Mesendoderm (in vitro differentiated cells): ENCODE measurements around the gene SORCS2.

Experiments
- DNase-seq: peaks from one replicate; pipeline ENCODE4 v3.0.0; 2013
- H2AK5ac ChIP-seq: 2 replicates; pipeline ENCODE4 v1.6.1; 2013; ENCODE audit warnings: low read length, inconsistent platforms
- H2BK120ac ChIP-seq: 2 replicates; pipeline ENCODE4 v1.6.1; 2013; ENCODE audit warnings: low read depth, mild to moderate bottlenecking, low read length, moderate library complexity, mixed read lengths
- H2BK15ac ChIP-seq: replicated peaks from 2 replicates; pipeline ENCODE4 v1.6.1; 2013; ENCODE audit warnings: low read depth, mild to moderate bottlenecking, moderate library complexity
- H2BK5ac ChIP-seq: 2 replicates; pipeline ENCODE4 v1.6.1; 2013; ENCODE audit warnings: low read length, inconsistent platforms
- H3K18ac ChIP-seq: 2 replicates; pipeline ENCODE4 v1.6.1; 2013; ENCODE audit warnings: mild to moderate bottlenecking, low read length, mixed read lengths
- H3K23ac ChIP-seq: one replicate; pipeline ENCODE4 v1.6.1; 2013; ENCODE audit warnings: low read length
- H3K27ac ChIP-seq: 2 replicates; pipeline ENCODE4 v1.5.1; 2013; ENCODE audit warnings: low read depth, mild to moderate bottlenecking, inconsistent platforms, low read length, moderate library complexity
- H3K27me3 ChIP-seq: 2 replicates; pipeline ENCODE4 v1.6.1; 2013; ENCODE audit warnings: low read length, control low read depth, mild to moderate bottlenecking, inconsistent platforms; ENCODE audit not compliant: insufficient read depth, poor library complexity
- H3K36me3 ChIP-seq: 2 replicates; pipeline ENCODE4 v1.6.1; 2013; ENCODE audit warnings: low read length, inconsistent platforms; ENCODE audit not compliant: control insufficient read depth, insufficient read depth
- H3K4ac ChIP-seq: one replicate; pipeline ENCODE4 v1.6.1; 2013; ENCODE audit warnings: low read depth, mild to moderate bottlenecking, low read length, moderate library complexity
- H3K4me1 ChIP-seq: 2 replicates; pipeline ENCODE4 v1.6.1; 2013; ENCODE audit warnings: low read depth, low read length, inconsistent platforms; ENCODE audit not compliant: control insufficient read depth
- H3K4me2 ChIP-seq: 2 replicates; pipeline ENCODE4 v1.6.1; 2013; ENCODE audit warnings: low read length
- H3K4me3 ChIP-seq: 2 replicates; pipeline ENCODE4 v1.5.1; 2013; ENCODE audit warnings: mild to moderate bottlenecking, low read length
- H3K56ac ChIP-seq: one replicate; pipeline ENCODE4 v1.6.1; 2013; ENCODE audit warnings: low read length
- H3K79me1 ChIP-seq: 2 replicates; pipeline ENCODE4 v1.6.1; 2013; ENCODE audit warnings: low read length, inconsistent platforms
- H3K79me2 ChIP-seq: 2 replicates; pipeline ENCODE4 v1.6.1; 2013; ENCODE audit warnings: mild to moderate bottlenecking, low read length; ENCODE audit not compliant: control insufficient read depth, insufficient read depth
- H3K9ac ChIP-seq: 2 replicates; pipeline ENCODE4 v1.6.1; 2013; ENCODE audit warnings: low read length, inconsistent platforms
- H4K5ac ChIP-seq: one replicate; pipeline ENCODE4 v1.6.1; 2013; ENCODE audit warnings: low read length
- H4K8ac ChIP-seq: one replicate; pipeline ENCODE4 v1.6.1; 2013; ENCODE audit warnings: low read depth, mild to moderate bottlenecking, control low read depth, low read length, moderate library complexity
- WGBS: extraction: QIAGEN DNeasy Blood & Tissue Kit; methylation state at CpG from one replicate; pipeline ENCODE4 v1.1.7; 2013; ENCODE audit warnings: low lambda C conversion rate, missing lambda C conversion rate; ENCODE audit not compliant: insufficient coverage; ENCODE audit errors: extremely low coverage; 5-methylcytosine and 5-hydroxymethylcytosine counted together

SORCS2 gene

GRCh38 chr4:7167706-7168105, 24.6 kb upstream of the SORCS2 start:
- Histone ChIP-seq H3K4me3 (no peak overlapping the region), H3K27me3 (no peaks in the 10 kb centered on the region), H3K79me2 (no peaks in the 10 kb centered on the region), H4K5ac (no peak overlapping the region), H2BK15ac (no peak overlapping the region), H4K8ac (no peak overlapping the region), H2AK5ac (no peak overlapping the region), H3K27ac (no peak overlapping the region), H3K18ac (no peak overlapping the region), H3K36me3 (no peaks in the 10 kb centered on the region), H3K79me1 (no peaks in the 10 kb centered on the region), H3K56ac (no peak overlapping the region), H3K23ac (no peak overlapping the region), H3K4me1 (no peaks in the 10 kb centered on the region), H2BK120ac (no peak overlapping the region), H2BK5ac (no peak overlapping the region), H3K4ac (no peak overlapping the region), H3K4me2 (no peak overlapping the region), H3K9ac (no peak overlapping the region)
- WGBS = no CpG with 5 or more reads among the region's 4 CpGs
- DNase-seq = no peak

DNA sequence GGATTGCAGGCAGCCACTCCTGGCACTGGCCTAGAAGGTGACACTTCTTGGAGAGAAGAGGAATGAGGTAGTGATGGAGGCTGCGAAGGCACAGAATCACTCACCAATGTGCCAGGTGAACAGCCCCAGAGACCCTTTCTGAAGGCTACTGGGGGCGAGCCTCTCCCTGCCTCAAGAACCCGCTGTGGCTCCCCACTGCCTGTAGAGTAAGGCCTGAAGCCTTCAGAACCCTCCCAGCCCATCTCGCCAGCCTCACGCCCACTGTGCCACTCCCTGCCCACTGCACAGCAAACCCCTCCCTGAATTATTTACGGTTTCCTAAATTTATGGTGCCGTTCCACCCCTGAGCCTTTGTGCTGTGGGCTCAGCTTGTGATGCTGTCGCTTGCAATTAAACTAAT, 24.2 kb upstream of the SORCS2 start:
- no peak overlapping the region for H3K4ac ChIP-seq
- no peak overlapping the region for H2AK5ac ChIP-seq
- H3K9ac ChIP-seq = no peak overlapping the region
- H3K56ac ChIP-seq = no peak overlapping the region
- no peak overlapping the region for H3K23ac ChIP-seq
- no peak for DNase-seq
- no peaks in the 10 kb centered on the region for H3K79me1 ChIP-seq
- no peaks in the 10 kb centered on the region for H3K4me1 ChIP-seq
- H3K79me2 ChIP-seq = no peaks in the 10 kb centered on the region
- H2BK5ac ChIP-seq = no peak overlapping the region
- H3K27me3 ChIP-seq = no peaks in the 10 kb centered on the region
- no peak overlapping the region for H2BK15ac ChIP-seq
- H3K4me2 ChIP-seq = no peak overlapping the region
- no peak overlapping the region for H4K8ac ChIP-seq
- no peak overlapping the region for H3K27ac ChIP-seq
- no peak overlapping the region for H4K5ac ChIP-seq
- H2BK120ac ChIP-seq = no peak overlapping the region
- H3K4me3 ChIP-seq = no peak overlapping the region
- no CpG with 5 or more reads among the region's 8 CpGs for WGBS
- no peak overlapping the region for H3K18ac ChIP-seq
- H3K36me3 ChIP-seq = no peaks in the 10 kb centered on the region

DNA sequence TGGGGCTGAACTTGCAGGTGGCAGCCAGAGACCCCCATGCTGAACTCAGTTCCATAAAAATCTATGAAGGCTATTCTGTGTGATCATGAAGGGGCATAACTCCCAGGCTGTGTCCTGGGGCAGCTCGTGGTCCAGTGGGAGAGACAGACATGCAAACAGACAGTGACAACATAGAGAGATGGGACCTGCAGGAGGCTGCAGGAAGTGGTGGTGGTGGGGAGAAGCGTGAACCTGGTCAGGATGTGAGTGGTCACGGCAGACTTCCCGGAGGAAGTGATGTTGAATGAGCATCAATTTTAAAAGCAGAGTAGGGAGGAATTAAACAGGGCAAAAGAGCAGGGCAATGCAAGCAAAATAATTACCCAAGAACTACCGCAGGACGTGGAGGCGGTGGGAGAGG, 23.2 kb upstream of the SORCS2 start:
- Histone ChIP-seq H3K4me3 (no peak overlapping the region), H3K27ac (no peak overlapping the region), H3K9ac (no peak overlapping the region), H3K4me1 (no peaks in the 10 kb centered on the region), H3K79me1 (no peaks in the 10 kb centered on the region), H3K27me3 (no peaks in the 10 kb centered on the region), H3K23ac (no peak overlapping the region), H3K56ac (no peak overlapping the region), H2BK15ac (no peak overlapping the region), H2BK5ac (no peak overlapping the region), H3K18ac (no peak overlapping the region), H2BK120ac (no peak overlapping the region), H2AK5ac (no peak overlapping the region), H3K79me2 (no peaks in the 10 kb centered on the region), H4K8ac (no peak overlapping the region), H3K4ac (no peak overlapping the region), H4K5ac (no peak overlapping the region), H3K4me2 (no peak overlapping the region), H3K36me3 (no peaks in the 10 kb centered on the region)
- DNase-seq = no peak
- no CpG with 5 or more reads among the region's 7 CpGs for WGBS

GRCh38 chr4:7170012-7170411, 22.3 kb upstream of the SORCS2 start:
- H3K79me1 ChIP-seq = no peaks in the 10 kb centered on the region
- H4K5ac ChIP-seq = no peak overlapping the region
- H2BK15ac ChIP-seq = no peak overlapping the region
- H2AK5ac ChIP-seq = no peak overlapping the region
- no peak overlapping the region for H3K27ac ChIP-seq
- no peak overlapping the region for H2BK5ac ChIP-seq
- H3K27me3 ChIP-seq = no peaks in the 10 kb centered on the region
- H3K9ac ChIP-seq = no peak overlapping the region
- no peak for DNase-seq
- H3K4ac ChIP-seq = no peak overlapping the region
- H2BK120ac ChIP-seq = no peak overlapping the region
- no CpG with 5 or more reads among the region's 3 CpGs for WGBS
- no peaks in the 10 kb centered on the region for H3K4me1 ChIP-seq
- H3K36me3 ChIP-seq = no peaks in the 10 kb centered on the region
- no peak overlapping the region for H3K4me3 ChIP-seq
- no peak overlapping the region for H3K18ac ChIP-seq
- no peaks in the 10 kb centered on the region for H3K79me2 ChIP-seq
- H4K8ac ChIP-seq = no peak overlapping the region
- H3K23ac ChIP-seq = no peak overlapping the region
- no peak overlapping the region for H3K56ac ChIP-seq
- H3K4me2 ChIP-seq = no peak overlapping the region

DNA sequence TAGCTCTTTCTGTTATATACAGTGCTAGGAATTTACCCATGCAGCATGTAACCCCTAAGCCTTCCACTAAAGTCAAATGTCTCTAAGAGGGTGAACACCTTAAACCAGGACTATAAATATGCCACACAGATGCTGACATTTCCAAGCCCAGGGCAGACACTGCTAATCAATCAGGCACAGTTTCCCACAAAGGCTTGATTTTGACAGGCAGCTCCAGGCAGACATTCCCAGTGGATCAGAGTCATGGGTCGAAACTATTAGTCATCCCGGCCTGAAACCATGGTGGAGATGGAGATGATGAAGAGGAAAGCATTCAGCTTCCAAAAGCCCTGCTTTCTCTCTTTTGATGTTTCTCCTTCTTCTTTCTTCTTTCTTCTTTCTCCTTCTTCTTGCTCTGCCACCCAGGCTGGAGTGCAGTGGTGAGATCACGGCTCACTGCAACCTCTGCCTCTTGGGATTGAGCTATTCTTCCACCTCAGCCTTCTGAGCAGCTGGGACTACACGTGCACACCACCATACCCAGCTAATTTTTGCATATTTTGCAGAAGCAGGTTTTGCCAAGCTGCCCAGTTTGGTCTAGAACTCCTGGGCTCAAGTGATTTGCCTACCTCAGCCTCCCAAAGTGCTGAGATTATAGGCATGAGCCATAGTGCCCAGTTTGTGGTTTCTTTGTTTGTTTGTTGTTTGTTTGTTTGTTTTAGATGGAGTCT, 21.0 kb upstream of the SORCS2 start:
- Histone ChIP-seq H3K79me1 (no peaks in the 10 kb centered on the region), H2BK5ac (no peak overlapping the region), H3K4me1 (no peaks in the 10 kb centered on the region), H3K23ac (no peak overlapping the region), H3K27me3 (no peaks in the 10 kb centered on the region), H3K79me2 (no peaks in the 10 kb centered on the region), H2BK15ac (no peak overlapping the region), H3K4ac (no peak overlapping the region), H2BK120ac (no peak overlapping the region), H4K8ac (no peak overlapping the region), H3K4me3 (no peak overlapping the region), H3K18ac (no peak overlapping the region), H3K4me2 (no peak overlapping the region), H3K27ac (no peak overlapping the region), H3K36me3 (no peaks in the 10 kb centered on the region), H3K9ac (no peak overlapping the region), H3K56ac (no peak overlapping the region), H4K5ac (no peak overlapping the region), H2AK5ac (no peak overlapping the region)
- DNase-seq = no peak
- no CpG with 5 or more reads among the region's 4 CpGs for WGBS

DNA sequence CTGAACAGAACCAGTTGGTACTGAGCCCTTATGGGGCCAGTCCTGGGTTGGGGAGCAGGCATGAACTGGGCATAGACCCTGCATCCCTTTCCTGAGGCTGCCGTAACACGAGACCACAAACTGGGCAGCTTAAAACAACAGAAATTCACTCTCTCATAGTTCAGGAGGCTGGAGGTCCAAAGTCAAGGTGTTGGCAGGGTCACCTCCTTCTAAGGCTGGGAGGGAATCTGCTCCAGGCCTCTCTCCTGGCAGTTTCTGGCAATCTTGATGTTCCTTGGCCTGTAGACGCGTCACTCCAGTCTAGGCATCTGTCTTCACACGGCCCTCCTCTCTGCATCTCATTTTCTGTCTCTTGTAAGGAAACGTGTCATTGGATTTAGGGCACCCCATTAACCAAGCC, 19.8 kb upstream of the SORCS2 start:
- no peak for DNase-seq
- H2AK5ac ChIP-seq = no peak overlapping the region
- H2BK120ac ChIP-seq = no peak overlapping the region
- no peaks in the 10 kb centered on the region for H3K4me1 ChIP-seq
- H3K23ac ChIP-seq = no peak overlapping the region
- no peak overlapping the region for H3K4me2 ChIP-seq
- no peak overlapping the region for H3K27ac ChIP-seq
- WGBS = no CpG with 5 or more reads among the region's 6 CpGs
- H4K5ac ChIP-seq = no peak overlapping the region
- no peak overlapping the region for H3K4ac ChIP-seq
- H3K4me3 ChIP-seq = no peak overlapping the region
- no peaks in the 10 kb centered on the region for H3K27me3 ChIP-seq
- H2BK5ac ChIP-seq = no peak overlapping the region
- H3K79me2 ChIP-seq = no peaks in the 10 kb centered on the region
- no peak overlapping the region for H4K8ac ChIP-seq
- no peak overlapping the region for H2BK15ac ChIP-seq
- no peaks in the 10 kb centered on the region for H3K36me3 ChIP-seq
- no peak overlapping the region for H3K9ac ChIP-seq
- no peaks in the 10 kb centered on the region for H3K79me1 ChIP-seq
- no peak overlapping the region for H3K56ac ChIP-seq
- H3K18ac ChIP-seq = no peak overlapping the region
